OCI-LY3 (cell line): ENCODE results near the gene ZNF445.

Experiments used
- CTCF ChIP-seq: fragments of 200-600, 300-600 bp; sonication (generic); IDR thresholded peaks from 2 replicates; pipeline ENCODE4 v1.5.1; 2014; ENCODE audit warnings: antibody characterized with exemption, low read length, low read depth
- EZH2phosphoT487 ChIP-seq: fragments of 200-600 bp; shearing (Covaris generic); IDR thresholded peaks from 2 replicates; pipeline ENCODE4 v1.6.1; 2018; ENCODE audit warnings: antibody characterized with exemption, mixed run types, low read depth

DNA sequence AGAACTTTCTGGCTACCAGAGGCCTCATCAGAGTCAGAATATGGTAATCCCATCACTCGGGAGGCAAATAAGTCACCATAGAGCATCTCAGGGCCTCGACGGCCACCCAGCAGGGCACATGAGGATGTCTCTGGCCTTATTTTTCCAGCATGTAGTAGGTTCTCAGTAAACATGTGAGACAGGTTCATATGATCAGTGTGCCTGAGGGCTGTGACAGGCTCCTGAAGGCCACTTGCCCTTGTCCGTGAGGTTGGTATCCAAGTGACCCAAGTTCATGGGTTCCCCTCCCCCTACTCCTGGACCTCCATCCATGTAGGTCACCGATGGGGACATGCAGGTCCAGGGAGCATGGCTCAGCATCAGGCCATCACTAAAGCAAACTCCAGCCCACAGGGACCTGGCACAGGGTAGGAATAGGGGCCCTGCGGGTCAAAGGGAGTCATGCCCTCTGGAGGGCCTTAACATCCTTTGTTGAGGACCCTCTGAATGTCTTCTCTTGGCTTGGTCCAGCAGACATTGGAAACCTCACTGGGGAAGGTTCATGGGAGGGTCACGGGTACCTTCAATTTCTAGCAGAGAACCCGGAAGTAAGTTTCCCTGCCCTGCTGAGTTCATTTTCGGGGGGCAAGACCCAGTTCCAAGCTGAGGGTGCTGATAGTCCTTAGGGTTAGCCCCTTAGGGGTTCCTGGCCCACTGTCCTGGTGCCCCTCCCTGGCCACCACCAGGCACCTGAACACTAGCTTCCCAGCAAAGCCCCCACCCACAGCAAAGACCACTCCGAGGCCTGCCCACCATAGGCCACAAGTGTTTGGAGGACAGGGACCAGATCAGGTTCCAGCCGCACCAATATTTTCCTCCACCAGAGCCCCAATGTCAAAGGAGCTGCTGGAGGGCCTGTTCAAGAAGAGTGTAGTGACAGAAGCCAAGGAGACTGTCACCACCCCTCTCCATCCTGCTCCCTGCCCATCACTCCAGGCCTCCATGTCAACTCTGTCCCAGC lies 61.1 kb downstream of the ZNF445 start:
- no peak for TF ChIP-seq CTCF
- TF ChIP-seq EZH2phosphoT487: no peak
